ENCODE data around the gene SMIM44.
"Not testable (repeated sequence)": the region's sequence is repeated elsewhere in the genome, so short reads cannot be mapped to it uniquely, and the experiment has no call there.

The SMIM44 gene

GRCh38 chr19:3510727-3511126, 27.5 kb upstream of the SMIM44 start:
- no peaks in the 10 kb centered on the region for H3K9me3 Mint-ChIP-seq
- no peak for ATAC-seq
- DNase-seq (ENCODE audit: low spot score in 2 of 2): no peak
- peak overlapping the region; percentile 89 for H3K27ac Mint-ChIP-seq
- H3K36me3 Mint-ChIP-seq: peaks cover 65% of the 10 kb centered on the region
- peaks cover 69% of the 10 kb centered on the region for H3K4me1 Mint-ChIP-seq
- no peak overlapping the region for H3K4me3 Mint-ChIP-seq

- Mint-ChIP-seq H3K4me3 (peak overlapping the region; percentile 93), H3K4me1 (peaks cover 74% of the 10 kb centered on the region), H3K27ac (peak overlapping the region; percentile 89), H3K36me3 (peaks cover 68% of the 10 kb centered on the region), H3K9me3 (no peaks in the 10 kb centered on the region)
- ATAC-seq: peak; percentile 39
- no peak for DNase-seq (ENCODE audit: low spot score in 2 of 2)
Measured at GRCh38 chr19:3509566-3509989, 26.3 kb upstream of the SMIM44 start.

- no peaks in the 10 kb centered on the region for H3K9me3 Mint-ChIP-seq
- H3K4me1 Mint-ChIP-seq: peaks cover 69% of the 10 kb centered on the region
- ATAC-seq (no peak), DNase-seq (ENCODE audit: low spot score in 2 of 2) (no peak)
- peak overlapping the region; percentile 93 for H3K4me3 Mint-ChIP-seq
- peak overlapping the region; percentile 89 for H3K27ac Mint-ChIP-seq
- H3K36me3 Mint-ChIP-seq: peaks cover 64% of the 10 kb centered on the region
Measured at GRCh38 chr19:3508771-3509535, 25.7 kb upstream of the SMIM44 start.

- DNase-seq (ENCODE audit: low spot score in 2 of 2); ATAC-seq; H3K9me3 Mint-ChIP-seq: not testable (repeated sequence)
- H3K36me3 Mint-ChIP-seq: peaks cover 63% of the 10 kb centered on the region
- H3K4me1 Mint-ChIP-seq: peaks cover 64% of the 10 kb centered on the region
- H3K4me3 Mint-ChIP-seq: peak overlapping the region; percentile 93
- peak overlapping the region; percentile 89 for H3K27ac Mint-ChIP-seq
Measured at GRCh38 chr19:3508121-3508661, 24.9 kb upstream of the SMIM44 start.

GRCh38 chr19:3507371-3508120, 24.3 kb upstream of the SMIM44 start:
- peaks cover 63% of the 10 kb centered on the region for H3K4me1 Mint-ChIP-seq
- ATAC-seq (no peak), DNase-seq (ENCODE audit: low spot score in 2 of 2) (peak in 1 of 2 donors; percentile 55)
- no peaks in the 10 kb centered on the region for H3K9me3 Mint-ChIP-seq
- peak overlapping the region; percentile 94 for H3K27ac Mint-ChIP-seq
- peaks cover 62% of the 10 kb centered on the region for H3K36me3 Mint-ChIP-seq
- H3K4me3 Mint-ChIP-seq: peak overlapping the region; percentile 93

- ATAC-seq (no peak), DNase-seq (ENCODE audit: low spot score in 2 of 2) (peak in 1 of 2 donors; percentile 71)
- Mint-ChIP-seq H3K27ac (peak overlapping the region; percentile 94), H3K9me3 (no peaks in the 10 kb centered on the region), H3K4me1 (peaks cover 54% of the 10 kb centered on the region), H3K4me3 (peak overlapping the region; percentile 93), H3K36me3 (peaks cover 53% of the 10 kb centered on the region)
Measured at GRCh38 chr19:3506384-3507340, 23.4 kb upstream of the SMIM44 start.

- Mint-ChIP-seq H3K36me3 (peaks cover 47% of the 10 kb centered on the region), H3K9me3 (peaks cover 2% of the 10 kb centered on the region), H3K27ac (peak within 1 kb of the TSS; percentile 94), H3K4me3 (peak within 1 kb of the TSS; percentile 93), H3K4me1 (peaks cover 54% of the 10 kb centered on the region)
- DNase-seq (ENCODE audit: low spot score in 2 of 2): peak; percentile 98 to 99
- ATAC-seq: peak; percentile 92
Measured at GRCh38 chr19:3505598-3506383, 22.6 kb upstream of the SMIM44 start, which contains the start of gene FZR1. Gene FZR1, plus strand, starts transcription at chr19:3506311. Its CDS starts 16,679 bp downstream, at chr19:3522990.

- peak overlapping the region; percentile 93 for H3K4me3 Mint-ChIP-seq
- DNase-seq (ENCODE audit: low spot score in 2 of 2): no peak
- H3K4me1 Mint-ChIP-seq: peaks cover 53% of the 10 kb centered on the region
- H3K9me3 Mint-ChIP-seq: peaks cover 3% of the 10 kb centered on the region
- no peak for ATAC-seq
- H3K27ac Mint-ChIP-seq: peak overlapping the region; percentile 94
- H3K36me3 Mint-ChIP-seq: peaks cover 49% of the 10 kb centered on the region
Measured at GRCh38 chr19:3504735-3505134, 21.5 kb upstream of the SMIM44 start.

GRCh38 chr19:3503036-3503572, 19.9 kb upstream of the SMIM44 start:
- ATAC-seq: no peak
- Mint-ChIP-seq H3K27ac (no peak overlapping the region), H3K4me1 (peaks cover 47% of the 10 kb centered on the region), H3K36me3 (peaks cover 38% of the 10 kb centered on the region), H3K9me3 (peaks cover 3% of the 10 kb centered on the region), H3K4me3 (no peak overlapping the region)
- DNase-seq (ENCODE audit: low spot score in 2 of 2): no peak

GRCh38 chr19:3501780-3502179, 18.5 kb upstream of the SMIM44 start:
- no peak overlapping the region for H3K4me3 Mint-ChIP-seq

GRCh38 chr19:3500429-3501101, 17.3 kb upstream of the SMIM44 start, which contains the start of gene DOHH:
Gene DOHH, minus strand, starts transcription at chr19:3500674. Its CDS starts 3,860 bp downstream, at chr19:3496814.
- Mint-ChIP-seq H3K27ac (peak within 1 kb of the TSS; percentile 100), H3K36me3 (peaks cover 34% of the 10 kb centered on the region), H3K4me1 (peaks cover 41% of the 10 kb centered on the region), H3K4me3 (peak within 1 kb of the TSS; percentile 94), H3K9me3 (peaks cover 3% of the 10 kb centered on the region)
- ATAC-seq (peak; percentile 92), DNase-seq (ENCODE audit: low spot score in 2 of 2) (peak; percentile 93 to 98)

More at GRCh38 chr19:3501780-3502179, 18.5 kb upstream of the SMIM44 start:
- Mint-ChIP-seq H3K9me3 (peaks cover 3% of the 10 kb centered on the region), H3K4me1 (peaks cover 47% of the 10 kb centered on the region), H3K27ac (no peak overlapping the region), H3K36me3 (peaks cover 35% of the 10 kb centered on the region)
- no peak for ATAC-seq
- no peak for DNase-seq (ENCODE audit: low spot score in 2 of 2)

- ATAC-seq (peak; percentile 19), DNase-seq (ENCODE audit: low spot score in 2 of 2) (no peak)
Measured at GRCh38 chr19:3499738-3500428, 16.6 kb upstream of the SMIM44 start.

More at GRCh38 chr19:3499738-3500428, 16.6 kb upstream of the SMIM44 start:
- peaks cover 41% of the 10 kb centered on the region for H3K36me3 Mint-ChIP-seq
- peak overlapping the region; percentile 94 for H3K4me3 Mint-ChIP-seq
- H3K9me3 Mint-ChIP-seq: peaks cover 3% of the 10 kb centered on the region
- H3K27ac Mint-ChIP-seq: peak overlapping the region; percentile 100
- H3K4me1 Mint-ChIP-seq: peaks cover 39% of the 10 kb centered on the region
